GM18861 (cell line): ENCODE results near the gene TRIM54.
"Not testable (repeated sequence)": the region's sequence is repeated elsewhere in the genome, so short reads cannot be mapped to it uniquely, and the experiment has no call there.

Experiments
- ATAC-seq: cut with Tn5 transposase; IDR thresholded peaks from one replicate; pipeline ENCODE4 v1.9.1; 2021; ENCODE audit not compliant: unreplicated experiment

TRIM54 gene

DNA sequence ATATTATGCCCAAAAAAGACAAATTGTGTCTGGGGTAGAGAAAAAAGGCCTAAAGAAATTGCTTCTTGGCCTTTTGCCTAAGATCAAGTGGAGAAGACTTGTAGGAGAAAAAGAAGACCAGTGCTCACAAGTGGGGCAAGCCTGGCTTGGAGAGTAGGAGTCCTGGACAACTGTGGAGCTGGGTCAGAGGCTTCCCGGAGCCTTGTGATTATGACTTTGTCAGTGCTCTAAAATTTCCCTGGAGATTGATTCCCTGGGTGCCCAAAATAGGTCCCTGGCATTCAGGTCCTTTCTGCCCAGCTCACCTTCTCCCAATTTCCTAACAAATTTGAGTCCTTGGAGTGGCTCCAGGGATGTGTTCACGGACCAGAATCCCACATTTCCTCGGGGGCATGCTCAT is 787 bp upstream of the TRIM54 start:
- no peak for ATAC-seq

DNA sequence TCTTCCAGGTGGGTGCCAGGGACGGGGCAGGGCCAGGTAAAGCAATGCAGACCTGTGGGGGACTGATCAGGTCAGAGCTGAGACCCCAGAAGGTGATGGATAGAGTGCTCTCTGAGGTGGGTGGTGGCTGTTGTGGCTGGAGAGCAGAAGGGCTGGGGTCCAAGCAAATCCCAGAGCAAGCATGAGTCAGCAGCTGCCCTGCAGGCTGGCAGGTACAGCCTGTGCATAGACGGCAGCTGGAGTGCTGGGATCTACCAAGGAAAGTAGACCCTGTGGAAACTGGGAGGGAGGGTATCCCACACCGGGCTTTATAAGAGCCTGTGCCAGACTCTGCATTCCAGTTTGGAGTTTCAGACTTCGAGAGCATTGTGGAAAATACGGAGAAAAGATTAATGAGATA is 663 bp downstream of the TRIM54 start:
- no peak for ATAC-seq

DNA sequence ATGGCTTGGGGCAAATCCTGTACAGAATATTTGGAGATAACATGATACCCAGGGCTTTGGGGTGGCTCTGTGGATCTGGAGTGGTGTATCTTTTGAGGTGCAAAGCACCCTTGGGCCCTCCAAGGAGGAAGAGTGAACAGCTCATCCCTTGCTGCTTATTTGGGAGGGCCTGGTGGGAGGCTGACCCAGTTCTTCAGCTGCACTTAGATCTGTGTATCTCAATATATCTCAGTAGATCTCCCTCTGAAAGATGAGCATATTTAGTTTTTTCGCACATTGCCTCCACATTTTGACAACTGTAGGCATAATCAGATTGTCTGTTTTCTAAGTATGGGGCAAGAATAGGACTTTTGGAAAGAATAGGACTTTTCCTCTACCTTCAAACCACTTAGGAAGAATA is 2.8 kb downstream of the TRIM54 start:
- no peak for ATAC-seq

DNA sequence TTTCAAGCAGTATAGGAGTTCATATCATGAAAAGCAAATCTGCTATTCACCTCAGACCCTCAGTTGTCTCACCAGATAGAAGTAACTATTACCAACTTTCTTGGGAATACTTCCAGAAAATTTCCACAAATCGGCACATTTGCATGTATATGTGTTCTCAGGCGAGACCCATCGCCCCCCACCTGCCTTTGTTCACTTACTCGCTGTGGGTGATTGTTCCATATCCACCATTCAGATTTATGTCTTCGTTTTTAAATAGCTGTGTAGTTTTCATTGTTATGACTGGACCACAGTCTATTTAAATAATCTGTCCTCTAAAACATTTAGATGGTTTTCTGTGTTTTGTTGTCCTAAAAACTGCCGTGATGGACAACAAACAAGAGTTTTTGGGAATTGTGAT is 3.3 kb downstream of the TRIM54 start:
- ATAC-seq, result no peak

DNA sequence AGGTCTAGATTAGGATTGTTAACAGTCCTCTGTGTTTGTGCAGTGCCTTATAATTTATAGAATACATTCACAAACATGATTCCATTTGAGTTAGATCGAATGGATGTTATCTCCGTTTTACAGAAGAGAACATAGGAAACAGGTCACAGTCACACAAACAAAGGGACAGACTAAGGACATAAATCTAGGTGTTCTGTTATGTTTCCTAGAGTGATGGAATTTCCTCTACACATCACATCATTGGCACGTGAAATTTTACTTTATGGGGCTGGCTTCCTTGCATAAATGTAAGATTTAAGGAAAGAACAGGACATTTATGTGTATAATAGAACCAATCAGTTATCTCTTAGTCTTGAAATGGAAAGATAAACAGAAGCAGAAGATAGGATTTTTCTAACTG is 6.4 kb downstream of the TRIM54 start:
- ATAC-seq, result no peak

DNA sequence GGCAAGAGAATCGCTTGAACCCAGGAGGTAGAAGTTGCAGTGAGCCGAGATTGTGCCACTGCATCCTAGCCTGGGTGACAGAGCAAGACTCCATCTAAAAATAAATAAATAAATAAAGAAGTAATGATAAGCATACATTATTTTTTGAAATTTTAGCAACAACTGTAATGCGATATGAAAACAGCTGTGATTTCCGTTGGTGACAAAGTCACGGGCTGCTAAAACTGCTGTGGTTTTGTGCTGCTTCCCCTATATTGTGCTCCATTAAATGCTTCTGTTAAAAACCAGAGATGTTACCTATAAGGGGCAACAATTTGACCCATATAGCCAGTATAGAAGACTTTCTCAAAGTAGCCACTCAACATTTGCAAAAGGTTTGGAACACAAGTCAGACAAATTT is 8.3 kb downstream of the TRIM54 start:
- ATAC-seq, result no peak

DNA sequence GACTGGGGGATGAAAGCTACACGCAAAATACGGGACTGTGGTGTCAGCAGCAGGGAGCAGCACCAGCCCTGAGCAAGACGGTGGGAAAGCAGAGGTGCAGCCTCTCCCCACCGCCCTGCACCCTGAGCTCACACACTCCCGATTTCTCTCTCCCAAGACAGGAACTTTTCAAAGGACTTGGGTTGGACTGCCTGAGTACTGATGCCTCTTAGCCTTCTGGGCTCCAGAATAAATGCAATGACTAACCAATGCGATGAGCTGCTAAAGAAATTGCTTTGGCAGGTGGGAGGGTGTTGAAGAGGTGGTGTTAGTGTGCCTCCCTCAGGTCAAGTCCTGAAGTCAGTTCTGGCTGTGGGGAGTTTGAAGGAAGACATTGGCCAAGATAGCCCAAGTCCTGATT is 9.6 kb downstream of the TRIM54 start:
- no peak for ATAC-seq

DNA sequence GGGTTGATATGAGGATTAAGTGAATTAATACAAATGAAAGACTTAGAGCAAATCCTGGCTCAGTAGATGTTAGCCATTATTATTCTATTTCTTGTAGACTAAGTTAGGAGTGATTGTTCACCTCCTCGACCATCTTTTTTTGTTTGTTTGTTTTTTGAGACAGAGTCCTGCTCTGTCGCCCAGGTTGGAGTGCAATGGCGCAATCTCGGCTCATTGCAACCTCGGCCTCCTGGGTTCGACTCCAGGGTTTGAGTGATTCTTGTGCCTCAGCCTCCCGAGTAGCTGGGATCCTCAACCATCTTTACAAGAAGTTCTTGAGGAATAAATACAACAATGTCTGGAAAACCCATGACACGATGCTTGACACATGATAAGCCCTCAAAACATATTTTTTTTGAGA is 12.7 kb downstream of the TRIM54 start:
- no peak for ATAC-seq

DNA sequence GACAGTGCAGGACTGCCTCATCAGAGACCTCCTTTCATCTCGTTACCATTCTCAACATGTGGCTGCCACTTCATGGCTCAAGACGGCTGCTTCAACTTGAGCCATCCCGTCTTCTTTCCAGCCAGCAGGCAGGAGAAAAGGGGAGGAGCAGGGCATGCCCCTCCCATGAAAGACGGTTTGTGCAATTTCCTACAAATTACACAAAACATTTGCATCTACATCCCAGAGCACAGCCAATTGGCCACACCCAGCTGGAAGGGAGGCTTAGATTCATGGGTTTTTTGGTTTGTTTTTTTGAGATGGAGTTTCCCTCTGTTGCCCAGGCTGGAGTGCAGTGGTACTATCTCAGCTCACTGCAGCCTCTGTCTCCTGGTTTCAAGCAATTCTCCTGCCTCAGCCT is 14.3 kb downstream of the TRIM54 start:
- ATAC-seq, result no peak

DNA sequence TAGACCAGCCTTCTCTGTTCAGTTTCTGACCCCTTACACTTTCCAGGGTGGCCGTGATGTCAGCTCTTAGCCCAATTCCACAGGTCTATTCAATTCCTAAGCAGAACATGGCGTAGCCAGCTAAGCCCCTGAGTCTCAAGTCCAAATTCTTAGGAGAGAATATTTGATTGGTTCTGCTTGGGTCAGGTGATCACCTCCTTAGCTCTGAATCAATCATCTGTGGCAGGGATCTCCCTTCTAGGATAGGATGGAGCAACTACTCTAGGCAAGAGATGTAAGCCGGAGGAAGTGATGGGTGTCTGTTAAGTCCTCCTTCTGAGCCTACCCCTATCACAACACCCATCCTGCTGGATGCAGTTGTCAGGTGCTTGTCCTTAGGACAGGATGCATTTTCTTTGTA is 15.0 kb downstream of the TRIM54 start:
- no peak for ATAC-seq

DNA sequence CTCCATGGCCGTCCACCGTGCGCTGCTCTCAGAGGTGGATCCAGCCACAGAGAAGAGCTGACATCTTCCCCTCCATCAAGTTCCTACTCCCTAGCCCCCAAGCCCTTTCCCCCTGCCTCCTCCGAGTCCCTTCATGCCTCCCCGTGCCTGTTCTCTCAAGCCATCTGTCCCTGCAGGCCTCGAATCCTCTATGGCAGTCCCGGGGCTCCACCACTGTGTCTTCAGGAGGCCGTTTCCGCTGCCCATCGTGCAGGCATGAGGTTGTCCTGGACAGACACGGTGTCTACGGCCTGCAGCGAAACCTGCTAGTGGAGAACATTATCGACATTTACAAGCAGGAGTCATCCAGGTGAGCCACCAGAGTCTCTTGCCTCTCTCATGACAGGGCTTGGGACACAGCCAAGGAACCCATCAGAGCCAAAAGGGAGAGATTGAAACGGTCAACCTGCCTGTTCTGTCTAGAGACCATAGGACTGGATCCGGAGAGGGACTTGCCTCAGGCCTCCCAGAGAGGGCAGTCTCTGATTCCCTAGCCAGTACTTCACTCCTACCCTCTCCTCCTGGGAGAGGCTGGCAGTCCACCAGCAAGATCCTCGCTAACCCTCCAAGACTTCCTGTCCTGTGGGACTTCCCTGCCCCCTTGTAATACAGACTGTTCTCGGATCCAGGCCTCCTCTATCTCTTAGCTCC is 16.3 kb downstream of the TRIM54 start:
- ATAC-seq, result no peak

DNA sequence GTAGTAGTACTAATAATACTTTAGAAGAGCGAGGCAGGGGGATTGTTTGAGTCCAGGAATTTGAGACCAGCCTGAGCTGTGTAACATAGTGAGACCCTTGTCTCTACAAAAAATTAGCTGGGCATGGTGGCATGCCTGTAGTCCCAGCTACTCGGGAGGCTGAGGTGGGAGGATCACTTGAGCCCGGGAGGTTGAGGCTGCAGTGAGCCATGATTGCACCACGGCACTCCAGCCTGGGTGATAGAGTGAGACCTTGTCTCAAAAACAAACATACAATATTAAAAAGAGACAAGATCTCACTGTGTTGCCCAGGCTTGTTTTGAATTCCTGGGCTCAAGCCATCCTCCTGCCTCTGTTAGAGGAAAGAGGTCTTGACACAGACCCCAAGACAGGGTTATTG is 18.4 kb downstream of the TRIM54 start:
- not testable (repeated sequence) for ATAC-seq

DNA sequence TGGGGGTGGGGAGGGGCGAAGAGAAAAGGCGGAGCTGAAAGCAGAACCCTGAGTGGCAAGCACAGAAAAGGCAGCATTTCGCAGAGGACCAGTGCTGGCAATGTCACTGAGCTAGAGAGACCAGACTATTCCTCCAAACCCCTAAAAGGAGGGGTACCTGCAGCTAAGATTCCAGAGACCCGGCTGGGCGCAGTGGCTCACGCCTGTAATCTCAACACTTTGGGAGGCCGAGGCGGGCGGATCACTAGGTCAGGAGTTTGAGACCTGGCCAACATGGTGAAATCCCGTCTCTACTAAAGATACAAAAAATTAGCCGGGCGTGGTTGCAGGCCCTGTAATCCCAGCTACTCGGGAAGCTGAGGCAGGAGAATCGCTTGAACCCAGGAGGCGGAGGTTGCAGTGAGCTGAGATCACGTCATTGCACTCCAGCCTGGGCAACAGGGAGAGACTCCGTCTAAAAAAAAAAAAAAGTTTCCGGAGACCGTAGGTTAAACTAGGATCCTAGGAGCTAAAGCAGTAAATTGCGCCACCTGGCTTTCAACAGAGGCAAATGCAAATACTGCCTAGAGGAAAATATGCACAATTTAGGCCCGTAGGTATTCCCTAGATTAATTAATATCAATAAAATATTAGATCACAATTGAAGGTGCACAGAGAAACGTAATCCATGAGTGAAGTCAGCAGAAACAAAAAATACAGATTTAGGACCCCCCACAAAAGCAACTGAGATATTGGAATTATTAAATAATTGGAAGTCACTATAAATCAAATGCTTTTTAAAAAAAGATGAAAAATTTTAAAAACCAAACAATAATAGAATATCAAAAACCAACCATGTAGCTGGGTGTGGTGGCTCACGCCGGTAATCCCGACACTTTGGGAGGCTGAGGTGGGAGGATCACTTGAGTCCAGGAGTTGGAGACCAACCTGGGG is 21.1 kb downstream of the TRIM54 start:
- no peak for ATAC-seq

DNA sequence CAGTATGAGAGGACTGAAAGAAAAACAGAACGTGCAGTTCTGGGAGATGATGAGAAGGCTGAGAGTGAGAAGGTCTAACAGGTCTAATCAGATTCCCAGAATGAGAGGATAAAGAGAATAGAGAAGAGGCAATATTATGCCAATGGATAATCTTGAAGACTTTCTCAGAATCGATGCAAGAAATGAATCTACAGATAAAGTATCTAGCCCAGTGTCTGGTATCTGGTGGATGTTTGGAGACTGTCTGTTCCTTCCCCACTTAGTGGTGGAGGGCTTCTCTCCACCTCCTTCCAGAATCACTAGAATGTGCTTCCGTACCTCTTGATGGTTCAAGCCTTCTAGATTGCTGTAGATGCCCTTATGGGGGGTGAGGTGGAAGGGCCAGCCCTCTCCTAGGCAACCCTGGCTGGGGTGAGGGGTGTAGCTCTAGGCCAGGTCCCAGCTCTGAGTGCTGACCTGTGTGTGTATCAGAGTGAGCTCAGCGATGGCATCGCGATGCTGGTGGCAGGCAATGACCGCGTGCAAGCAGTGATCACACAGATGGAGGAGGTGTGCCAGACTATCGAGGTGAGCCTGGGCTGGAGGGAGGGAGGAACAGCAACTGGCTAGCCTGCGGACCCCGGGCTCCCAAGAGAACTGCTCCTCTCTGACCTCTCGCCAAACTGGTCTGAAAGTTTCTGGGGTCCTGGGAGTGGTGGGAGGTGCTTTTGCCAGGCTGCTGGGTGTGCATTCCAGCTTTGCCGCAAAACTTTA is 22.4 kb downstream of the TRIM54 start:
- ATAC-seq, result no peak

DNA sequence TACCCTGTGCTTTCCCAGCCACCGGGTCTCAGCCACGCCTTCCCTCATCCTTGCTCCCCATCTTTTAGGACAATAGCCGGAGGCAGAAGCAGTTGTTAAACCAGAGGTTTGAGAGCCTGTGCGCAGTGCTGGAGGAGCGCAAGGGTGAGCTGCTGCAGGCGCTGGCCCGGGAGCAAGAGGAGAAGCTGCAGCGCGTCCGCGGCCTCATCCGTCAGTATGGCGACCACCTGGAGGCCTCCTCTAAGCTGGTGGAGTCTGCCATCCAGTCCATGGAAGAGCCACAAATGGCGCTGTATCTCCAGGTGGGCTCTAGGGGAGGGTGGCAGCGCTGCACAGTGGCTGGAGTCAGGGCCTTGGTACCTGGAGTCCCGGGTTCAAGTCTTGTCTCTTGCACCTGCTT is 23.3 kb downstream of the TRIM54 start:
- ATAC-seq, result no peak

DNA sequence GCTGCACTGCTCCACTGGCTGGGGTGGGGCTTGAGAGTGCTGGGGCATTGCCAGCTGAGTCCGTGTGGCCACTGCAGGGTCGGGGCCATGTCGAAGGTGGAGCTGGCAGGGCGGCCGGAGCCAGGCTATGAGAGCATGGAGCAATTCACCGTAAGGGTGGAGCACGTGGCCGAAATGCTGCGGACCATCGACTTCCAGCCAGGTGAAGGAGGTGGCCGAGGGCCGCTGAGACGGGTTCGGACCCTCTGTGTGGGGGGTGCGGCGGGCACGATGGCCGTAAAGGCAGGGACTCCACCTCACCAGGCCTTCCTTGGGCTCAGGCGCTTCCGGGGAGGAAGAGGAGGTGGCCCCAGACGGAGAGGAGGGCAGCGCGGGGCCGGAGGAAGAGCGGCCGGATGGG is 23.9 kb downstream of the TRIM54 start:
- ATAC-seq, result no peak

DNA sequence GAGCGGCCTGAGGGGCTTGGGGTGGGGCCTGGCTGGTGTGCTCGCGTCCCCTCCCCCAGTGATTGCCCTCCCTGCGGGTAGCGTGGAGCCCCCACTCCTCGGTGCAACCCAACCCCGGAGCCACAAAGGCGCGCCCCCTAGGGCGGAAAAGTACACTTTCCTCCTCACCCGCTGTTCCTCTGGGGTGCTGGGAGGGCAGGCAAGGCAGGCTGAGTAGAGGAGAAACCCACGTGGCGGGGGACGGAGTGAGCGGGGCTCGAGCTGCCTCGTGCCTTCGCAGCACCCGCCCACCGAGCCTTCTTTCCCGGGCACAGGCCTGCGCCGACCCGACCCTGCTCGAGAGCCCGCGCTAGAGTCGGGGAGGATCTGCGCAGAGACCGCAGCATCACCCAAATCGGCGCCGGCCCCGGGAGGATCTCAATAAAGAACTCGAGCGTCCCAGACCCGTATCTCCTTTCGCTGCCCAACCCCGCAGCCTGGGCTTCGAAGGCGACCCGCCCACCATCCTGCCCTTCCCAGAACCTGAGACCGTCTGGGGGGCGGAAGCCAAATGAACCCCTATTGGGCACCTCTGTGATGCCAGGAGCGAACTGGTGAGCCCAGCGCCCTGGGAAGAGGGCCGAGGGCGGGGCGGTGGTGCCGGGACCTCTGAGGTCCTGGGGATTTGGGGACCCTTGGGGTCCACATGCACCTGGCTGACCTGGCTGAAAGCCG is 24.5 kb downstream of the TRIM54 start:
- no peak for ATAC-seq

DNA sequence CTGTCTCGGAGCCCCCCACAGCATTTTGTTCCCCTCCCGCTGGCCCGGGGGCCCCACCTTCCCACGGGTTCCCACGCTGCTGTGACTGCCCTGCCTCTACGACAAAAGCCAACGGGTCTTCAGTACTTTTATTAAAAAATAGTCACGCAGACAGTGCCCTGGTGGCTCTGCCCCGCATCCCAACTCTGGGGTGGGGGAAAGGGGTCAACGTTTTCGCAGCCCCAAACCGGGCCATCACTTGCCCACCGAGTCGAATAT is 25.0 kb downstream of the TRIM54 start:
- no peak for ATAC-seq

DNA sequence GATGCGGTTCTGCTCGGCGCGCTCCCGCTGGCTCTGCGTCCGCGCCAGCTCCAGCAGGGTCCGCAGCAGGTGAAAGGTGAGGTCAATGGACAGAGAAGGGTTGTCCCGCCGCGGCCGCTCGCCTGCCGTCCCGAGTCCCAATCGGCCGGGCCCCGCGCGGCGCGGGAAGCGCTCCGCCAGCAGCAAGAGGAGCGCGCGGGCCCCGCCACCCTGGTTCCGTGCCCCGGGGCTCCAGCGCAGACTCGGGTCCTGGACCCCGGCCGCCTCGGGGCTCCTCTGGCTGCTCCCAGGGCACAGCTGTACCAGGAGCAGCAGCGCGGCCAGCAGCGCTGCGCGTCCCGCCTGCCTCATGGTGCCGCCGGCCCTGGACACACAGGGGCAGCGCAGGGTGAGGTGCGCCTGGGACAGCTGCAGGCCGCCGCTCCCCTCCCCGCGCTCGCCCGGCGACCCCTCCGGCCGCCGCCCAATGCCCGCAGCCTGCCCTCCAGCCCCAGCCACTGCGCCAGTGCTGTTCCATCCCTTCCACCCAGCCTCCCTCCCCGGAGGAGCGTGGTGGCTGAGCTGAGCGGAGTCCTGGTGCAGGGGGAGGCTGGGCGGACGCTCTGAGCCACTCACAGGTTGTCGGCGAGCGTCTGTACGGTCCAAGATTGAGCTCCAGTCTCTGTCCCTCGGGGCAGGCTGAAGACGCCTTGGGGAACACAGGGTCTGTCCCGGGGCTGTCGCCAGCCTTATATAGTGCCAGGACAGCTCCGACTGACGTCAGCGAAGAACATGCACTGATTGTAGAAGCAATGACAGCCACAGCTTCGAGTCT is 25.5 kb downstream of the TRIM54 start:
- ATAC-seq, result no peak

DNA sequence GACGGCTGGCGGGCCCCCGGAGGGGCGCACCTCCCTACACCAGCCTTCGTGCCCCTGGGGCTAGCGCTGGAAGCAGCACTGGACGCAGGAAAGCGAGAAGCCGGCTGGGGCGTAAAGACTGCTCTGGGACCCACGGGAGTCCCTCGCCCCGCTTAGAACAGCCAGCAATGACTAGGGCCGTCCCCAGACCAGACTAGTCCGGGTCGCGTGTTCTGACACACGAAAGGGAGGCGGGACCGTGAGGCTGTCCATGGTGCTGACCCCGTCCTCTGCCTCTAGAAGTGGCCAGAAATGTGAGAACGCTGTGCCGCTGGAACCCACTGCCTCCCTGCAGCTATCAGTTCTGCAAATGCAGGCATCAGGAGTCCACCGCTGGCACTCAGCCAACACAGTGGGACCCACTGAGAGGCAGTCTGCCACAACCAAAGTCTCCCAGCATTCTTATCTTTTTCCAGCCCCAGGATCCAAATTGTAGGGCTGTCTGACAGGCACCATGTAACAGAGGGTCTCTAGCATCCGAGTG is 26.2 kb downstream of the TRIM54 start, which contains the start of gene UCN:
Gene UCN (minus strand): TSS at position 87 of the 523 bp plus-strand sequence. CDS start 550 bp downstream, outside the sequence.
- ATAC-seq, result no peak
